ENCODE results near the gene PTTG1IP.

The PTTG1IP gene

DNA sequence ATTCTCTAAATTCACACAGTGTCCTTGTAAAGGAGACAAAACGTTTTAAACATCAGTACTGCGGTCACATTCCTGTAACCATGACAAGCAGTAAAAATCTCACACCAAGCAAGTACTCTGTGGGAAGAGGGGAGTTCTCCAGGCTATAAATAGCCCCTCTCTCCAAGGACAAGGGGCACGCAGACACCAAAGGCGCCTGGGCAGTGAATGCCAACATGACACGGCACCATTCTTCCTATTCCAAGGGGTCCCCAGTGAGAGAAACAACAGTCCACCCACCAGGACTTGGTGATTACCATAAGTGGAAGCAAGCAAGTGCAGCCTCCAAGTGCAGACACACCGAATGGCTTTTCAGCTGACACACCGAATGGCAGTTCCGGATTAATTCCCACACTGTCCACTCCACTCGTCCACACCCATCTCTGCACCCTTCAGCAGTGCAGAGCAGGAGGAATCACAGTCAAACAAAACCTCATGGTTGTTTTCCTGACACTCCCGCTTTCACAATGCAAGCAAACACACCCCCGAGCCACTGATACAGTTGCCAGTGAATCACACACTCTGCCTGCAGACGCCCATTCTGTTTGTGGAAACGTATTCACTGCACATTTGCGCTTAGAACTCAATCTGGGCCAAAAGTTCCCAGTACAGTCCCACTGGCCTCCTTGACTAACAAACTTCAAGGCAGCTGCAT is 1.8 kb downstream of the PTTG1IP start:
- peak overlapping the region; percentile 90 for H3K4me3 Mint-ChIP-seq
- no peaks in the 10 kb centered on the region for H3K27me3 Mint-ChIP-seq
- peaks cover 4% of the 10 kb centered on the region for H3K36me3 Mint-ChIP-seq (ENCODE audit: low read depth)
- no peaks in the 10 kb centered on the region for H3K9me3 Mint-ChIP-seq
- H3K27ac Mint-ChIP-seq, result peak overlapping the region; percentile 74
- H3K4me1 Mint-ChIP-seq (ENCODE audit: low read depth), result peaks cover 80% of the 10 kb centered on the region

DNA sequence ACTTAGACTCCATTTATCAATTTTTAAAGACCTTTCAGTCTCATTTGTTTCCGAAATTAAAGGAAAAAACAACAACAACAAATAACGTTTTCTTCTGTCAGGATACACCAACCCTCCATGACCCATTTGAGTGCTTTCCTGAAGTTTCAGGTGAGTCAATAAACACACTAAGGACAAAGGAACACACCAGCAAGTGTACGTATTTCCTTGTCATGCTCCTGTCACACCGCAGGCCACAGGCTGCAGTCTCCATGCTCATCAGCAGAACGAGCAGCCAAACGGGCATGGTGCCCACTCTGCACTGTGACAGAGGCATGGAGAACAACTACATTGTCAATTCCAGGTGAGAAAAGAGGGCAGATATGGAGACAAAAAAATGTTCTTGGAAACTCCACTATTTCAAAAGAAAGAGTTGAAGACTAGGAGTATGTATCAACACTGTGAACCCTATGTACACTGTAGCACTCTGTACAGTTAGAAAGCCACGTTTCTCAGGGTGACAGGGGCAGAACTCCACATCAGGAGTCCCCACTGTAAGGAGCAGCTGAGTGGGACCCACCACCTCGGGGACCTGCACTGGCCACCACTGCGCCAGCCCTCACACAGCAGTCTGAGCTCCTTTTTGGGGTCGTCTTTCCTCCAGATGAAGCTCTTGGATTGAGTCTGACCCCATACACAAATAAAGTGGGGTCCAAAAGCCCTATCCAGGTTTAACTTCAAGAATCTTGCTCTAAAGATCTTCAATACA is 2.6 kb downstream of the PTTG1IP start:
- Mint-ChIP-seq H3K36me3 (ENCODE audit: low read depth) (peaks cover 4% of the 10 kb centered on the region), H3K4me3 (peak overlapping the region; percentile 68), H3K27me3 (no peaks in the 10 kb centered on the region), H3K9me3 (no peaks in the 10 kb centered on the region), H3K27ac (peak overlapping the region; percentile 61), H3K4me1 (ENCODE audit: low read depth) (peaks cover 83% of the 10 kb centered on the region)

- Mint-ChIP-seq H3K4me3 (peak overlapping the region; percentile 68), H3K27me3 (no peaks in the 10 kb centered on the region), H3K4me1 (ENCODE audit: low read depth) (peaks cover 83% of the 10 kb centered on the region), H3K27ac (peak overlapping the region; percentile 61), H3K9me3 (no peaks in the 10 kb centered on the region), H3K36me3 (ENCODE audit: low read depth) (peaks cover 7% of the 10 kb centered on the region)
These were observed 3.4 kb downstream of the PTTG1IP start for GRCh38 chr21:44869781-44870747.

DNA sequence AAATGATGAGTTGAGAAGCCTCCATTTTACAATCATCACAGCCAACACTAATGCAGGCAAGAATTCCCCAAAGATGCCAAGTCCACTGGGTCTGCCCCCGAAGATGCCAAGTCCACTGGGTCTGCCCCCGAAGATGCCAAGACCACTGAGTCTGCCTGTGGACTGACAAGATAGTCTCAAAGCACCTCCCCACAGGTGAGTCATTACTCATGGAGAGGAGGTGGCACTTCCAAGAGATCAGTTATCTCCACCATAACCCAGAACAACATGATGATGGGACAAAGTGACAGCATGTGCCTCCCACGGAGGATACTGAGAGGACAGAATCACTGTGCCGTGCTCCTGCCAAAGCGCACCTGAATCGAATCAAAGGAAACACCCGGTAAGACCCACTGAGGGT is 4.8 kb downstream of the PTTG1IP start:
- Mint-ChIP-seq H3K4me1 (ENCODE audit: low read depth) (peaks cover 79% of the 10 kb centered on the region), H3K4me3 (peak overlapping the region; percentile 77), H3K27me3 (no peaks in the 10 kb centered on the region), H3K36me3 (ENCODE audit: low read depth) (peaks cover 15% of the 10 kb centered on the region), H3K9me3 (no peaks in the 10 kb centered on the region), H3K27ac (peak overlapping the region; percentile 93)

DNA sequence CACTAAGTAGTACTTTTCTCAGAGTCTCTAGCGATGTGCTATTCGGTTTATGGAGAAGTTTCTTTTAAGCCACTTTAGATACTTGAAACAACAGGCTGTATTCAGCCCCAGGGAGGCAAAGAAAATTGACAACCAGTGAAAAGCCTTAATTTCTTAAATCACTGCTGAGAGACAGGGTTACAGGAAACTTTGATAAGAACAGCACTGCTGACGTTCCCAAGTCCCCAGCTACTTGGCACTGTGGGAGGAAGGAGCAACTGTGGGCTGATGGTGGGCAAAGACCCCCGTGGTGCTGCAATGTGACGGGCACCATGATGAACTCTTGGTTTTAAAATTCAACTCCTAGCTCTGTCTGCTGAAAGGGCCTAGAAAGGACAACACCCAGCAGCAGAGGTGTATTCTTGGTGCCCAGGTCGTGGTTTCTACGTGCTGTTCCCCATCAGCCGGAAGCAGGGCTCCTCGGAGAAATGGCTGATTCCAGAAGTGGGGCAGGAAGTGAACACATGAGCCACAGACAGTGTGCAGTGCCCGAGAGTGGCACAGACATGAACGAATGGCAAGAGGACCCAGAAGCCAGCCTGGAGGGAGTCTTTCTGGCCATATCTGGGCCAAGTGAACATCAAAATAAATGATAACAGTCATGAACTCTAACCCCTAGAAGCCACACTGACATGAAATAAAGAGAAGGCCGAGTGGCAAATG is 5.3 kb downstream of the PTTG1IP start:
- peak overlapping the region; percentile 77 for H3K4me3 Mint-ChIP-seq
- H3K27me3 Mint-ChIP-seq, result no peaks in the 10 kb centered on the region
- no peaks in the 10 kb centered on the region for H3K9me3 Mint-ChIP-seq
- H3K4me1 Mint-ChIP-seq (ENCODE audit: low read depth), result peaks cover 85% of the 10 kb centered on the region
- H3K36me3 Mint-ChIP-seq (ENCODE audit: low read depth), result peaks cover 20% of the 10 kb centered on the region
- H3K27ac Mint-ChIP-seq, result peak overlapping the region; percentile 93

GRCh38 chr21:44867464-44867863 is 6.0 kb downstream of the PTTG1IP start:
- H3K36me3 Mint-ChIP-seq (ENCODE audit: low read depth), result peaks cover 20% of the 10 kb centered on the region

GRCh38 chr21:44866780-44867179 is 6.7 kb downstream of the PTTG1IP start:
- peak overlapping the region; percentile 22 for H3K4me3 Mint-ChIP-seq
- peaks cover 78% of the 10 kb centered on the region for H3K4me1 Mint-ChIP-seq (ENCODE audit: low read depth)
- no peaks in the 10 kb centered on the region for H3K27me3 Mint-ChIP-seq
- H3K36me3 Mint-ChIP-seq (ENCODE audit: low read depth), result peaks cover 23% of the 10 kb centered on the region
- H3K9me3 Mint-ChIP-seq, result no peaks in the 10 kb centered on the region
- H3K27ac Mint-ChIP-seq, result peak overlapping the region; percentile 90

More at GRCh38 chr21:44867464-44867863, 6.0 kb downstream of the PTTG1IP start:
- peak overlapping the region; percentile 93 for H3K27ac Mint-ChIP-seq
- H3K9me3 Mint-ChIP-seq, result no peaks in the 10 kb centered on the region
- H3K27me3 Mint-ChIP-seq, result no peaks in the 10 kb centered on the region
- no peak overlapping the region for H3K4me3 Mint-ChIP-seq
- H3K4me1 Mint-ChIP-seq (ENCODE audit: low read depth), result peaks cover 82% of the 10 kb centered on the region

DNA sequence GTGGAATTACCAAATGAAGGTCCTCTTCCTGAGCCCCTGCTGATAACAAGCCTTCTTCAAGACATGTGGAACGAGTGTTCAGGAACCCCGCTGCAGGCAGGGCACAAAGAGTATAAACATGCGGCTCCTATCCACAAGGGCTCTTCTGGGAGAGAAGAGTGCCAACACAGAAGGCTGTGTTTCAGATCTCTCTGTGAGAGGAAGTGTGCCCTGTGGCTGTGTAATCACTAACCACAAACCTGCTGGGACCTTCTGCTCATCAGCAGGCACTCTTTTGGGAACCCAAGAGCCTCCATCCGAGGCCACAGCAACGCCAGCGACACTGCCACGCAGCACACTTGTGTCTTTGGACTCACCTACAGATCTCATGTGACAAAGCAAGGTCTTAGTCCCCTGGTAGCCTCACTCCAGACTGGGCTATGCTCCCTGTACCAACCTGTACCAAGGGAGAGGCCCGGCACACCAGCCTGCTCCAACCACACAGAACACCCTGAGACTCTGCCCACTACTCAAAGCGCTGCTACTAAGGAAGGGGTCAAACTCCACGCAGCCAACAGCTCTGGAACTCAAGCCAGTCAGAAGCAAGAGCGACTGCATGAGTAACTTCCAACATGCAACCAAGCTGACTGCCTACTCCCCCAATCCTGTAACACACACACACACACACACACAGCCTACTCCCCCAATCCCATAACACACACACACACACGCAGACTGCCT is 7.8 kb downstream of the PTTG1IP start:
- H3K27ac Mint-ChIP-seq, result peak overlapping the region; percentile 90
- peak overlapping the region; percentile 64 for H3K4me3 Mint-ChIP-seq
- no peaks in the 10 kb centered on the region for H3K27me3 Mint-ChIP-seq
- peaks cover 30% of the 10 kb centered on the region for H3K36me3 Mint-ChIP-seq (ENCODE audit: low read depth)
- peaks cover 73% of the 10 kb centered on the region for H3K4me1 Mint-ChIP-seq (ENCODE audit: low read depth)
- H3K9me3 Mint-ChIP-seq, result no peaks in the 10 kb centered on the region

GRCh38 chr21:44862869-44863685 is 10.4 kb downstream of the PTTG1IP start:
- Mint-ChIP-seq H3K4me3 (no peak overlapping the region), H3K36me3 (ENCODE audit: low read depth) (peaks cover 47% of the 10 kb centered on the region), H3K4me1 (ENCODE audit: low read depth) (peaks cover 57% of the 10 kb centered on the region), H3K27me3 (no peaks in the 10 kb centered on the region), H3K9me3 (no peaks in the 10 kb centered on the region), H3K27ac (peak overlapping the region; percentile 45)

GRCh38 chr21:44858791-44859190 is 14.7 kb downstream of the PTTG1IP start:
- no peak overlapping the region for H3K4me3 Mint-ChIP-seq
- peaks cover 42% of the 10 kb centered on the region for H3K4me1 Mint-ChIP-seq (ENCODE audit: low read depth)
- H3K27ac Mint-ChIP-seq, result no peak overlapping the region
- peaks cover 64% of the 10 kb centered on the region for H3K36me3 Mint-ChIP-seq (ENCODE audit: low read depth)
- no peaks in the 10 kb centered on the region for H3K9me3 Mint-ChIP-seq
- H3K27me3 Mint-ChIP-seq, result no peaks in the 10 kb centered on the region

DNA sequence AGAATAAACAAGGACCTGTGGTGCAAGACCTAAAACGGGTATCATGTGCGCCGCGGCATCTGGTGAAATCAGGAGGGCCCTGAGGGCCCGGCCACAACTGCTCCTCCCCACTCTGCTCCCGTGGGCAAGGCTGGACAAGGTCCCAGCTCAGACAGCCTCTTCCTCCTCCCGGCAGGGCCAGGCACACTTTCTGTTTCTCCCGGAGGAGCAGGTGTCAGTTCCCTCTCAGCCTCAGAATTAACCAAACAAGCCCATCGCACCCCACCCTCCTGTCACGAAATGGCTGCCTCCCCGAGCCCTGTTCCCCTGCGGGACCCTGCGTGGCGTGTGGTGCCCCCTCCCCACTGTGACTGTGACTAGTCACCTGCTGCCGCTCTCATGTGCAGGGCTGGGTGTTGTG is 15.2 kb downstream of the PTTG1IP start:
- Mint-ChIP-seq H3K4me3 (no peak overlapping the region), H3K9me3 (no peaks in the 10 kb centered on the region), H3K27me3 (no peaks in the 10 kb centered on the region), H3K27ac (no peak overlapping the region), H3K36me3 (ENCODE audit: low read depth) (peaks cover 64% of the 10 kb centered on the region), H3K4me1 (ENCODE audit: low read depth) (peaks cover 41% of the 10 kb centered on the region)

GRCh38 chr21:44857127-44857892 is 16.2 kb downstream of the PTTG1IP start:
- H3K36me3 Mint-ChIP-seq (ENCODE audit: low read depth), result peaks cover 67% of the 10 kb centered on the region
- no peaks in the 10 kb centered on the region for H3K27me3 Mint-ChIP-seq
- H3K4me3 Mint-ChIP-seq, result no peak overlapping the region
- no peaks in the 10 kb centered on the region for H3K9me3 Mint-ChIP-seq
- peaks cover 44% of the 10 kb centered on the region for H3K4me1 Mint-ChIP-seq (ENCODE audit: low read depth)
- H3K27ac Mint-ChIP-seq, result peak overlapping the region; percentile 45

Data from stimulated activated naive CD8-positive, alpha-beta T cell treated with anti-CD3 and anti-CD28 coated beads, Interleukin-15, Interleukin-2, amounts not matched to agents 100 ng/mL and 50 ng/mL, for 24 hours (primary cell).